ENCODE results near the gene CCSER1.

DNA sequence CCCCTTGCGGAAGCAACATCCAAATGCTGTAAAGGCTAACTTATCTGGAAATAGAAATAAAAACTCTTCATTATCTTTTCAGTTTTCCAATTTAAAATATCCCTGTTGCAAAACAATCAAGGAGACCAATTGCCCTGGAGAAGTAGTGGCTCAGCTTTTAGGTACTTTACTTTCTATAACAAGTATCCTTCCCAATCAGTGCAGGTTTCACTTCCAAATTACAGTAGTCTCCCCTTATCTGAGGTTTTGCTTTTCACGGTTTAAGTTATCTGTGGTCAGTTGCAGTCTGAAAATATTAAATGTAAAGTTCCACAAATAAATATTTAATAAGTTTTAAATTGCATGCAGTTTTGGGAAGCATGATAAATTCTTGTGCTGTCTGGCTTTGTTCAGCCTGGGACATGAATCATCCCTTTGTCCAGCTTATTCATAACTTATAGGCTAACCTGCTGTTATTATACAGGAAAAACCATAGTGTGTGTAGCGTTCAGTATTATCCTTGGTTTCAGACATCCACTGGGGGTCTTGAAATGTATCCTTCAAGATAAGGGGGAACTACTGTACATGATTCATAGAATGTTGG lies 1203.5 kb downstream of the CCSER1 start:
- TF ChIP-seq POLR2AphosphoS5 (IDR thresholded peaks at IDR 0.05; ENCODE audit: low read depth, low read length) = no peak
- no peak for TF ChIP-seq POLR2A (IDR thresholded peaks at IDR 0.05; ENCODE audit: low read depth, low read length)
- TF ChIP-seq TAF1 (IDR thresholded peaks at IDR 0.05; ENCODE audit: borderline replicate concordance, low read depth, low read length) = no peak
